GM19025 (cell line): ENCODE results near the gene MEF2D.

Experiments used
- ATAC-seq: cut with Tn5 transposase; IDR thresholded peaks from one replicate; pipeline ENCODE4 v1.9.1; 2021; ENCODE audit warnings: mild to moderate bottlenecking, low read depth, moderate library complexity; ENCODE audit not compliant: unreplicated experiment

MEF2D gene

GRCh38 chr1:156525071-156525501 lies 24.5 kb upstream of the MEF2D start:
- no peak for ATAC-seq

GRCh38 chr1:156524481-156524869 lies 23.9 kb upstream of the MEF2D start:
- no peak for ATAC-seq

GRCh38 chr1:156523801-156524480 lies 23.4 kb upstream of the MEF2D start:
- ATAC-seq, result no peak

GRCh38 chr1:156522443-156522970 lies 21.9 kb upstream of the MEF2D start:
- ATAC-seq, result no peak

- ATAC-seq, result no peak
Measured at GRCh38 chr1:156517748-156518147, 17.2 kb upstream of the MEF2D start.

GRCh38 chr1:156516821-156517220 lies 16.2 kb upstream of the MEF2D start:
- no peak for ATAC-seq

GRCh38 chr1:156515956-156516355 lies 15.4 kb upstream of the MEF2D start:
- ATAC-seq, result no peak

- no peak for ATAC-seq
Measured at GRCh38 chr1:156513185-156513584, 12.6 kb upstream of the MEF2D start.

GRCh38 chr1:156511644-156512043 lies 11.1 kb upstream of the MEF2D start:
- ATAC-seq, result no peak

GRCh38 chr1:156510709-156511108 lies 10.1 kb upstream of the MEF2D start:
- ATAC-seq, result no peak

- no peak for ATAC-seq
Measured at GRCh38 chr1:156509424-156510034, 9.0 kb upstream of the MEF2D start.

GRCh38 chr1:156508955-156509234 lies 8.3 kb upstream of the MEF2D start:
- ATAC-seq, result no peak

GRCh38 chr1:156508205-156508954 lies 7.8 kb upstream of the MEF2D start:
- ATAC-seq, result no peak

- no peak for ATAC-seq
Measured at GRCh38 chr1:156506450-156506849, 5.9 kb upstream of the MEF2D start.

- no peak for ATAC-seq
Measured at GRCh38 chr1:156505679-156506298, 5.2 kb upstream of the MEF2D start.

- peak; percentile 25 for ATAC-seq
Measured at GRCh38 chr1:156504821-156505678, 4.5 kb upstream of the MEF2D start.

- ATAC-seq, result no peak
Measured at GRCh38 chr1:156504438-156504813, 3.9 kb upstream of the MEF2D start.

- ATAC-seq, result no peak
Measured at GRCh38 chr1:156503698-156504437, 3.3 kb upstream of the MEF2D start.

- no peak for ATAC-seq
Measured at GRCh38 chr1:156502894-156503697, 2.5 kb upstream of the MEF2D start.
